ENCODE measurements around the gene AKR7A3. TPM values are rescaled to one million over a fixed set of nuclear protein-coding genes. Genes with fewer than 3 reads are reported as not detected.
A peak's percentile ranks its signal among the peaks of the same experiment; 100 is the strongest.

The AKR7A3 gene
- total RNA-seq, 1 donor from 2014 or later: 0.55 TPM

- DNase-seq (ENCODE audit: low read depth): no peak
Measured at GRCh38 chr1:19254416-19254815, 34.2 kb downstream of the AKR7A3 start.

GRCh38 chr1:19251305-19252196 lies 37.0 kb downstream of the AKR7A3 start, which contains the start of the genes EMC1 and MRTO4:
Gene EMC1, minus strand, starts transcription at chr1:19251524. Its CDS starts 15 bp downstream, at chr1:19251509.
Gene MRTO4, plus strand, starts transcription at chr1:19251805. Its CDS starts 31 bp downstream, at chr1:19251836.
- peak; percentile 51 for DNase-seq (ENCODE audit: low read depth)

- no peak for DNase-seq (ENCODE audit: low read depth)
Measured at GRCh38 chr1:19250629-19251304, 37.8 kb downstream of the AKR7A3 start.

GRCh38 chr1:19240673-19241538 lies 47.7 kb downstream of the AKR7A3 start:
- peak; percentile 34 for DNase-seq (ENCODE audit: low read depth)

GRCh38 chr1:19239876-19240275 lies 48.7 kb downstream of the AKR7A3 start:
- DNase-seq (ENCODE audit: low read depth): no peak

- no peak for DNase-seq (ENCODE audit: low read depth)
Measured at GRCh38 chr1:19234224-19234623, 54.3 kb downstream of the AKR7A3 start.

Other genes with a start within 250 kb of the AKR7A3 start
- 61.1 and 174 TPM in 2 replicates for gene UBR4, start 78.5 kb downstream of the AKR7A3 start, total RNA-seq
- 48.6 and 65.7 TPM in 2 replicates for gene EMC1, start 37.2 kb downstream of the AKR7A3 start, total RNA-seq
- gene MRTO4, start 37.0 kb downstream of the AKR7A3 start, total RNA-seq: 21.5 and 34.0 TPM in 2 replicates
- gene AKR7A2, start 23.4 kb upstream of the AKR7A3 start, total RNA-seq: 64.3 and 73.8 TPM in 2 replicates
- 21.9 and 22.4 TPM in 2 replicates for gene SLC66A1, start 23.6 kb upstream of the AKR7A3 start, total RNA-seq
- gene CAPZB, start 196.8 kb upstream of the AKR7A3 start, total RNA-seq: 114 and 151 TPM in 2 replicates

Measured in renal cortical epithelial cell (primary cell).